Epithelial cell of esophagus (primary cell): ENCODE data around the gene NUPR1.
"Not testable (repeated sequence)": the region's sequence is repeated elsewhere in the genome, so short reads cannot be mapped to it uniquely, and the experiment has no call there.

Experiments
- DNase-seq: peaks from one replicate; pipeline ENCODE4 v3.0.0; 2010; ENCODE audit warnings: low read depth
- H3K4me3 ChIP-seq: 2 replicates; pipeline ENCODE4 v1.5.1; 2011; ENCODE audit warnings: mild to moderate bottlenecking, low read length, control low read depth
- TF ChIP-seq, protein P1 (sequence below): IDR thresholded peaks from 2 replicates; pipeline ENCODE4 v1.5.1; 2011; ENCODE audit warnings: low read depth, mild to moderate bottlenecking, low read length, control low read depth, inconsistent platforms; ENCODE audit not compliant: insufficient read depth; ENCODE audit errors: missing control alignments

Gene NUPR1

GRCh38 chr16:28554634-28555423 lies 16.1 kb upstream of the NUPR1 start:
- H3K4me3 ChIP-seq, result peak overlapping the region; percentile 59
- TF ChIP-seq, protein P1, sequence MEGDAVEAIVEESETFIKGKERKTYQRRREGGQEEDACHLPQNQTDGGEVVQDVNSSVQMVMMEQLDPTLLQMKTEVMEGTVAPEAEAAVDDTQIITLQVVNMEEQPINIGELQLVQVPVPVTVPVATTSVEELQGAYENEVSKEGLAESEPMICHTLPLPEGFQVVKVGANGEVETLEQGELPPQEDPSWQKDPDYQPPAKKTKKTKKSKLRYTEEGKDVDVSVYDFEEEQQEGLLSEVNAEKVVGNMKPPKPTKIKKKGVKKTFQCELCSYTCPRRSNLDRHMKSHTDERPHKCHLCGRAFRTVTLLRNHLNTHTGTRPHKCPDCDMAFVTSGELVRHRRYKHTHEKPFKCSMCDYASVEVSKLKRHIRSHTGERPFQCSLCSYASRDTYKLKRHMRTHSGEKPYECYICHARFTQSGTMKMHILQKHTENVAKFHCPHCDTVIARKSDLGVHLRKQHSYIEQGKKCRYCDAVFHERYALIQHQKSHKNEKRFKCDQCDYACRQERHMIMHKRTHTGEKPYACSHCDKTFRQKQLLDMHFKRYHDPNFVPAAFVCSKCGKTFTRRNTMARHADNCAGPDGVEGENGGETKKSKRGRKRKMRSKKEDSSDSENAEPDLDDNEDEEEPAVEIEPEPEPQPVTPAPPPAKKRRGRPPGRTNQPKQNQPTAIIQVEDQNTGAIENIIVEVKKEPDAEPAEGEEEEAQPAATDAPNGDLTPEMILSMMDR, result no peak
- no peak for DNase-seq

DNA sequence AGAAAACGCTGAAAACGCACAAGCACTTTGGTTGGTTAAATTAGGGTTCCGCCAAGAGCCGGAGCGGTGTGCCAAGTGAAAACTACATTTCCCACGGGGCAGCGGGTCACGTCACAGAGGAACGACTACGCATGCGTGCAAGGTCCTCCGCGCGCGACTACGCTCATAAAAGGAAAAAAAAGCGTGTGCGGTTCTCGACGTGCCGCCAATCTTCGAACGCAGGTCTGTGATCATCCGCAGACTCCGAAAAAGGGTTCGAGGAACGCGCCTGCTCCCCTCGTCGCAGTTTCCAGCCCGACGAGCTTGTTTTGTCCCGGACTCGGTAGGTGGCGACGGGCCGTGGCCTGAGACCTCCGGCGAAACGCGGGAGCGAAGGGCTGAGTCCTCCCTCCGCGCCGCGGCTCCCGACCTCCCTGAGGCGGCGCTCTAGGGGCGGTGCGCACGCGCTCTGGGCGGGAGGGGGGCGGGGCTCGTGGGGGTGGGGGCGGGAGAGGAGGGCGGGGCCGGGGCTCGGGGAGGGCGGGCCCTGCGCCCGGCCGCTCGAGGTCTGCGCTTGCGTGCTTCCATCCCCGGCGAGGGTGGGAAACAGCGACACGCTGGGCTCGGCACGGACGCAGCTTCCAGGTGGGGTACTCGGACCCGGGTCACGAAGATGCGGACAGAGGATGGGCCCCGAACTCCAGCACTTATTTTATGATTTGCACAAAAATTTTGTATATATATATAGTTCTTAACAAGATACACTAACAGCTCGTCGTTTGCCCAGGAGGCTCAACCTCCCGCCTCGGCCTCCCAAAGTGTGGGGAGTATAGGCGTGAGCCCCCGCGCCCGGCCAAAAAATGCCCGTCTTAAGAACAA lies 15.2 kb upstream of the NUPR1 start, which contains the start of gene SGF29:
SGF29 (plus strand) TSS at position 145 of the 858 bp plus-strand sequence. CDS start 27,150 bp downstream, outside the sequence.
- TF ChIP-seq, protein P1, result peak; percentile 4
- DNase-seq, result peak; percentile 91
- H3K4me3 ChIP-seq, result peak within 1 kb of the TSS; percentile 59

GRCh38 chr16:28549301-28549899 lies 10.6 kb upstream of the NUPR1 start:
- TF ChIP-seq, protein P1, result peak; percentile 76
- H3K4me3 ChIP-seq, result no peak overlapping the region
- peak; percentile 56 for DNase-seq

- no peak overlapping the region for H3K4me3 ChIP-seq
- TF ChIP-seq, protein P1, result no peak
- DNase-seq, result no peak
Observed at GRCh38 chr16:28548306-28548802, 9.6 kb upstream of the NUPR1 start.

GRCh38 chr16:28546626-28547025 lies 7.9 kb upstream of the NUPR1 start:
- TF ChIP-seq, protein P1, result no peak
- H3K4me3 ChIP-seq, result no peak overlapping the region
- no peak for DNase-seq

DNA sequence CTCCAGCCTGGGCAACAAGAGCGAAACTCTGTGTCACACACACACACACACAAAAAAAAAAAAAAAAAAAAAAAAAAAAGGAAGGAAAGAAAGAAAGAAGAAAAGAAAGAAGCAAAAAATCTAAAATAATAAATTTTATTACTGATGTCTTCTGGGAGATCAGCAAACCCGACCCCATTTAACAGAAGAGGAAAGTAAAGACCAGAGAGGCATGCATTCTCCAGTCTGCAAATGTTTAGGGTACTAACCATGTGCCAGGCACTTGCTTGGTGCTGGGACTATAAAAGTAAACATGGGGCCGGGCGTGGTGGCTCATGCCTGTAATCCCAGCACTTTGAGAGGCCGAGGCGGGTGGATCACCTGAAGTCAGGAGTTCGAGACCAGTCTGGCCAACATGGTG lies 7.2 kb upstream of the NUPR1 start:
- DNase-seq, H3K4me3 ChIP-seq: not testable (repeated sequence)

DNA sequence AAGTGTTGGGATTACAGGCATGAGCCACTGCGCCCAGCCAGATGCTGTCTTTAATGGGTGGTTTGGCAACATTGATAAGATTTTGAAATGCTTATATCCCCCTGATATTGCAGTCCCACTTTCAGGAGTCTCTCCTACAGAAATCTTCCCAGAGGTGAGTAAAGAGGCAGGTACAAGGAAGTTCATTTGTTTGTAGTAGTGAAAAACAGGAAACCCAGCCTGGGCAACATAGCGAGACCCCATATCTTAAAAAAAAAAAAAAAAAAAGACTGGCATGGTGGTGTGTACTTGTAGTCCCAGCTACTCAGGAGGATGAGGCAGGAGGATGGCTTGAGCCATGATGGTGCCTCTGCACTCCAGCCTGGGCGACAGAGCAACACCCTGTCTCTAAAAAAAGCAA lies 6.2 kb upstream of the NUPR1 start:
- DNase-seq, result no peak
- TF ChIP-seq, protein P1, result no peak
- H3K4me3 ChIP-seq, result no peak overlapping the region
